Vagina (tissue), 2 donors: ENCODE data around the gene USP2.

Source experiments
- CTCF ChIP-seq, 3 experiments: fragments of 450-650 bp in 2 of 3; fragments of 200-600 bp in 1 of 3; sonication (generic) in 1 of 3; IDR thresholded peaks; one replicate each; pipeline ENCODE4 v1.5.1; 2017 to 2019; ENCODE audit warnings: antibody characterized with exemption in 3 of 3, mild to moderate bottlenecking in 2 of 3, moderate library complexity in 2 of 3
- POLR2A ChIP-seq, 2 donors: fragments of 450-650 bp; IDR thresholded peaks; one replicate each; pipeline ENCODE4 v1.6.1; 2017; ENCODE audit warnings: antibody characterized with exemption in 2 of 2, mild to moderate bottlenecking in 2 of 2, moderate library complexity in 2 of 2
- POLR2AphosphoS5 ChIP-seq, 2 donors: sonication (generic); formaldehyde crosslinking; IDR thresholded peaks; one replicate each; pipeline ENCODE4 v1.9.0; 2017; ENCODE audit warnings: antibody characterized with exemption in 2 of 2, mild to moderate bottlenecking in 2 of 2, low read depth in 1 of 2; ENCODE audit not compliant: insufficient read depth in 1 of 2

- TF ChIP-seq POLR2A (IDR thresholded peaks at IDR 0.05) (no peak), CTCF (IDR thresholded peaks at IDR 0.05) (no peak), POLR2AphosphoS5 (IDR thresholded peaks at IDR 0.05; ENCODE audit: insufficient read depth in 1 of 2, low read depth in 1 of 2) (no peak)
These were observed 74.3 kb downstream of the USP2 start for GRCh38 chr11:119307219-119307618.
